Right lung (tissue), 10 donors: ENCODE data around the gene LARP7. TPM values are rescaled to one million over a fixed set of nuclear protein-coding genes. Genes with fewer than 3 reads are reported as not detected.
A peak's percentile ranks its signal among the peaks of the same experiment; 100 is the strongest.
"Not testable (repeated sequence)": the region's sequence is repeated elsewhere in the genome, so short reads cannot be mapped to it uniquely, and the experiment has no call there.

Source experiments
- DNase-seq, 2 donors: peaks; one replicate each; pipeline ENCODE4 v3.0.0-alpha.2; 2013
- long read RNA-seq, 8 donors: transcript quantifications; one replicate each; lab custom pipeline, GENCODE V29; 2026
- polyA plus RNA-seq, 5 donors: library from polyadenylated mRNA; unstranded; fragments of 120-200 nt; gene quantifications; one replicate each; pipeline versions ENCODE4 v1.2.1 to v1.2.3, GENCODE V29; 2013; ENCODE audit warnings: inconsistent platforms in 1 of 5, low replicate concordance in 1 of 5; ENCODE audit not compliant: insufficient read length in 5 of 5, insufficient read depth in 1 of 5

Gene LARP7
- 100 to 1,000 TPM in 1 of 5 donors, 10 to 100 TPM in 4; 78.7 to 124 (median 96.6) TPM for polyA plus RNA-seq
- long read RNA-seq, donor 1, partial matches to known transcripts, result 83 of 89 reads
- long read RNA-seq, donor 1, other reads (novel, unspliced or antisense), result 0 of 89 reads
- long read RNA-seq, donor 2, transcript LARP7-202 (13 exons, 2,286 nt), result major isoform, 6 of 36 reads
- long read RNA-seq, donor 2, partial matches to known transcripts, result 28 of 36 reads
- long read RNA-seq, donor 2, other reads (novel, unspliced or antisense), result 0 of 36 reads
- long read RNA-seq, donor 3, transcript LARP7-208 (3 exons, 753 nt), result major isoform, 6 of 75 reads
- long read RNA-seq, donor 3, partial matches to known transcripts, result 65 of 75 reads
- long read RNA-seq, donor 3, other reads (novel, unspliced or antisense), result 0 of 75 reads
- long read RNA-seq, donor 4, partial matches to known transcripts, result 36 of 39 reads
- long read RNA-seq, donor 4, other reads (novel, unspliced or antisense), result 0 of 39 reads
- long read RNA-seq, donor 5, transcript LARP7-202 (13 exons, 2,286 nt), result major isoform, 7 of 135 reads
- long read RNA-seq, donor 5, partial matches to known transcripts, result 120 of 135 reads
- long read RNA-seq, donor 5, other reads (novel, unspliced or antisense), result 0 of 135 reads
- long read RNA-seq, donor 6, partial matches to known transcripts, result 68 of 74 reads
- long read RNA-seq, donor 6, other reads (novel, unspliced or antisense), result 0 of 74 reads
- long read RNA-seq, donor 7, partial matches to known transcripts, result 162 of 172 reads
- long read RNA-seq, donor 7, other reads (novel, unspliced or antisense), result 0 of 172 reads
- long read RNA-seq, donor 8, partial matches to known transcripts, result 12 of 16 reads
- long read RNA-seq, donor 8, other reads (novel, unspliced or antisense), result 0 of 16 reads

GRCh38 chr4:112636688-112637551 lies at the start of gene LARP7, which contains the start of gene ZGRF1:
LARP7 (plus strand) TSS chr4:112637143; CDS start chr4:112644670, 7,527 bp downstream.
ZGRF1 (minus strand) TSS chr4:112636909; CDS start chr4:112633176, 3,733 bp downstream.
- peak; percentile 99 to 100 for DNase-seq

- DNase-seq, result no peak
Observed at GRCh38 chr4:112589206-112589605, 47.7 kb upstream of the LARP7 start.

- no peak for DNase-seq
Observed at GRCh38 chr4:112591593-112591992, 45.4 kb upstream of the LARP7 start.

- no peak for DNase-seq
Observed at GRCh38 chr4:112592717-112593116, 44.2 kb upstream of the LARP7 start.

- no peak for DNase-seq
Observed at GRCh38 chr4:112593438-112594133, 43.4 kb upstream of the LARP7 start.

- DNase-seq, result no peak
Observed at GRCh38 chr4:112594993-112595392, 42.0 kb upstream of the LARP7 start.

- DNase-seq, result peak; percentile 19 to 45
Observed at GRCh38 chr4:112604589-112604988, 32.4 kb upstream of the LARP7 start.

- not testable (repeated sequence) for DNase-seq
Observed at GRCh38 chr4:112612814-112613213, 24.1 kb upstream of the LARP7 start.

- no peak for DNase-seq
Observed at GRCh38 chr4:112616984-112617383, 20.0 kb upstream of the LARP7 start.

- DNase-seq, result no peak
Observed at GRCh38 chr4:112626228-112626627, 10.7 kb upstream of the LARP7 start.

GRCh38 chr4:112633477-112634235 lies 3.3 kb upstream of the LARP7 start:
- DNase-seq, result peak; percentile 12 to 19

- DNase-seq, result no peak
Observed at GRCh38 chr4:112637552-112637866, 566 bp downstream of the LARP7 start.

- no peak for DNase-seq
Observed at GRCh38 chr4:112642526-112642925, 5.6 kb downstream of the LARP7 start.

GRCh38 chr4:112644595-112645535 lies 7.9 kb downstream of the LARP7 start:
- not testable (repeated sequence) for DNase-seq

GRCh38 chr4:112645541-112646329 lies 8.8 kb downstream of the LARP7 start:
- no peak for DNase-seq

GRCh38 chr4:112646632-112647537 lies 9.9 kb downstream of the LARP7 start:
- no peak for DNase-seq

GRCh38 chr4:112647785-112648184 lies 10.8 kb downstream of the LARP7 start:
- DNase-seq, result no peak
